ENCODE measurements around the gene CALCOCO2.

DNA sequence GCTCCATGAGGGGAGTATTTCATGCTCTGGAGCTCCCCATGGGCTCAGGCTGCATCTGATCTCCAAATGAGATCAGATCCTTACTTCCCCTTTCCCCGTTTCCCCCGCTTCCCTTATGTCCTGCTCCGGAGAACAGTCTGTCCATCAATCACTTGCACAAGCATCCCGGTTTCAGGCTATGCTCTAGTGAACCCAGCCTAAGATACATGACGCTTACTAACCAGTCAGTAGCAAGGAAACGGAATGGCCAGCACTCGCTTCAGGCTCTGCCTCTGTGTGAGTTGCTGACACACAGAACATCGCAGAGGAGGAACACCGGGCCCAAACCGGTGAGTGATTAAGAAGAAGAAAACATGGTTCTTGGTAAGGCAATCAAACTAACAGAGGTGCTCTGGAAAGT lies 52.3 kb downstream of the CALCOCO2 start:
- TF ChIP-seq CTCF (IDR thresholded peaks at IDR 0.05; ENCODE audit: insufficient read depth, low read length) (no peak), POLR2AphosphoS5 (IDR thresholded peaks at IDR 0.05; ENCODE audit: low read depth) (no peak), GABPA (IDR thresholded peaks at IDR 0.05; ENCODE audit: low read depth) (no peak)
- TF ChIP-seq, protein P1, sequence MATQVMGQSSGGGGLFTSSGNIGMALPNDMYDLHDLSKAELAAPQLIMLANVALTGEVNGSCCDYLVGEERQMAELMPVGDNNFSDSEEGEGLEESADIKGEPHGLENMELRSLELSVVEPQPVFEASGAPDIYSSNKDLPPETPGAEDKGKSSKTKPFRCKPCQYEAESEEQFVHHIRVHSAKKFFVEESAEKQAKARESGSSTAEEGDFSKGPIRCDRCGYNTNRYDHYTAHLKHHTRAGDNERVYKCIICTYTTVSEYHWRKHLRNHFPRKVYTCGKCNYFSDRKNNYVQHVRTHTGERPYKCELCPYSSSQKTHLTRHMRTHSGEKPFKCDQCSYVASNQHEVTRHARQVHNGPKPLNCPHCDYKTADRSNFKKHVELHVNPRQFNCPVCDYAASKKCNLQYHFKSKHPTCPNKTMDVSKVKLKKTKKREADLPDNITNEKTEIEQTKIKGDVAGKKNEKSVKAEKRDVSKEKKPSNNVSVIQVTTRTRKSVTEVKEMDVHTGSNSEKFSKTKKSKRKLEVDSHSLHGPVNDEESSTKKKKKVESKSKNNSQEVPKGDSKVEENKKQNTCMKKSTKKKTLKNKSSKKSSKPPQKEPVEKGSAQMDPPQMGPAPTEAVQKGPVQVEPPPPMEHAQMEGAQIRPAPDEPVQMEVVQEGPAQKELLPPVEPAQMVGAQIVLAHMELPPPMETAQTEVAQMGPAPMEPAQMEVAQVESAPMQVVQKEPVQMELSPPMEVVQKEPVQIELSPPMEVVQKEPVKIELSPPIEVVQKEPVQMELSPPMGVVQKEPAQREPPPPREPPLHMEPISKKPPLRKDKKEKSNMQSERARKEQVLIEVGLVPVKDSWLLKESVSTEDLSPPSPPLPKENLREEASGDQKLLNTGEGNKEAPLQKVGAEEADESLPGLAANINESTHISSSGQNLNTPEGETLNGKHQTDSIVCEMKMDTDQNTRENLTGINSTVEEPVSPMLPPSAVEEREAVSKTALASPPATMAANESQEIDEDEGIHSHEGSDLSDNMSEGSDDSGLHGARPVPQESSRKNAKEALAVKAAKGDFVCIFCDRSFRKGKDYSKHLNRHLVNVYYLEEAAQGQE (IDR thresholded peaks at IDR 0.05; ENCODE audit: insufficient replicate concordance, low read depth) = no peak

Measured in HL-60 (cell line).